HFFc6 (cell line): ENCODE data around the gene TEKTIP1. TPM values are rescaled to one million over a fixed set of nuclear protein-coding genes. Genes with fewer than 3 reads are reported as not detected.

ENCODE experiments used
- DNase-seq: peaks from one replicate; pipeline ENCODE4 v3.0.0-alpha.2; 2018
- H3K27ac Mint-ChIP-seq: 2 replicates; pipeline ENCODE4 v1.8.0; 2020; ENCODE audit warnings: mild to moderate bottlenecking, mixed read lengths
- H3K27me3 Mint-ChIP-seq: 2 replicates; pipeline ENCODE4 v1.8.0; 2021; ENCODE audit warnings: mild to moderate bottlenecking, moderate library complexity, mixed read lengths; ENCODE audit not compliant: insufficient read depth
- H3K36me3 Mint-ChIP-seq: 2 replicates; pipeline ENCODE4 v1.8.0; 2021; ENCODE audit warnings: low read depth, mixed read lengths
- H3K4me1 Mint-ChIP-seq: 2 replicates; pipeline ENCODE4 v1.8.0; 2020; ENCODE audit warnings: low read depth, mixed read lengths
- H3K4me3 Mint-ChIP-seq: 2 replicates; pipeline ENCODE4 v1.8.0; 2020; ENCODE audit warnings: mild to moderate bottlenecking, moderate library complexity, mixed read lengths
- H3K9me3 Mint-ChIP-seq: 2 replicates; pipeline ENCODE4 v1.8.0; 2020; ENCODE audit warnings: mild to moderate bottlenecking, mixed read lengths
- total RNA-seq, 6 experiments: library from RNA; stranded (reverse); fragmentation: NEBNext Ultra II Directional; extraction: Animal tissue kit (Norgen Biotek cat#: 25700); gene quantifications; 2 replicates in 1 of 6; 3 replicates in 5 of 6; pipeline ENCODE4 v1.2.3, GENCODE V29; 2021
- TF ChIP-seq, protein P1 (sequence below): fragments of 200-600 bp; sonication (generic); IDR thresholded peaks from 2 replicates; pipeline ENCODE4 v1.5.0; 2021; ENCODE audit warnings: antibody characterized with exemption, mild to moderate bottlenecking

Gene TEKTIP1
- total RNA-seq, 6 experiments from 2014 or later = 0.25 to 0.51 (median 0.46) TPM; not detected in 1

- Mint-ChIP-seq H3K36me3 (peaks cover 15% of the 10 kb centered on the region), H3K9me3 (no peaks in the 10 kb centered on the region), H3K4me1 (peaks cover 8% of the 10 kb centered on the region), H3K4me3 (no peak overlapping the region), H3K27ac (no peak overlapping the region), H3K27me3 (no peaks in the 10 kb centered on the region)
- TF ChIP-seq, protein P1, sequence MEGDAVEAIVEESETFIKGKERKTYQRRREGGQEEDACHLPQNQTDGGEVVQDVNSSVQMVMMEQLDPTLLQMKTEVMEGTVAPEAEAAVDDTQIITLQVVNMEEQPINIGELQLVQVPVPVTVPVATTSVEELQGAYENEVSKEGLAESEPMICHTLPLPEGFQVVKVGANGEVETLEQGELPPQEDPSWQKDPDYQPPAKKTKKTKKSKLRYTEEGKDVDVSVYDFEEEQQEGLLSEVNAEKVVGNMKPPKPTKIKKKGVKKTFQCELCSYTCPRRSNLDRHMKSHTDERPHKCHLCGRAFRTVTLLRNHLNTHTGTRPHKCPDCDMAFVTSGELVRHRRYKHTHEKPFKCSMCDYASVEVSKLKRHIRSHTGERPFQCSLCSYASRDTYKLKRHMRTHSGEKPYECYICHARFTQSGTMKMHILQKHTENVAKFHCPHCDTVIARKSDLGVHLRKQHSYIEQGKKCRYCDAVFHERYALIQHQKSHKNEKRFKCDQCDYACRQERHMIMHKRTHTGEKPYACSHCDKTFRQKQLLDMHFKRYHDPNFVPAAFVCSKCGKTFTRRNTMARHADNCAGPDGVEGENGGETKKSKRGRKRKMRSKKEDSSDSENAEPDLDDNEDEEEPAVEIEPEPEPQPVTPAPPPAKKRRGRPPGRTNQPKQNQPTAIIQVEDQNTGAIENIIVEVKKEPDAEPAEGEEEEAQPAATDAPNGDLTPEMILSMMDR = no peak
- no peak for DNase-seq
Observed at GRCh38 chr19:3494051-3494450, 44.9 kb upstream of the TEKTIP1 start.

DNA sequence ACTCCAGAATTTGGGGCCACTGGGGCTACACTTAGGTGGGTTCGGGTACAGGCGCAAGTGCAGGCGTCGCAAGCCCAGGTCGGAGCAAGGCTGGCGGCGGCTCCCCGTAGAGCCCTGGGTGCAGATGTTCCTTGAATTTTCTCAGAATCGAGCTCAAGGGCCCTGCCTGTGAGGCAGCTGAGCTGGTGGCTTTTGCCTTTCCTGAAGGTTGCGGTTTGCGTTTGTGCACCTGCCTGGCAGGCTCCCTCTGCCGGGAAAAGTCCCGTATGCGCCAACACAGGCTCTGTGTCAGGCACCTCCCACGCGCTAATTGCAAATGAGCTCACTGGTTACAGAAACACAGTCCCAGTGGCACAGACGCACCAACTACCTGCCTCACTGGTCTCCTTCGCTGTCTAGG is 44.4 kb upstream of the TEKTIP1 start:
- H3K27ac Mint-ChIP-seq = no peak overlapping the region
- no peak overlapping the region for H3K4me3 Mint-ChIP-seq
- no peaks in the 10 kb centered on the region for H3K27me3 Mint-ChIP-seq
- no peaks in the 10 kb centered on the region for H3K9me3 Mint-ChIP-seq
- TF ChIP-seq, protein P1 = no peak
- peaks cover 15% of the 10 kb centered on the region for H3K36me3 Mint-ChIP-seq
- H3K4me1 Mint-ChIP-seq = peaks cover 12% of the 10 kb centered on the region
- DNase-seq = no peak

DNA sequence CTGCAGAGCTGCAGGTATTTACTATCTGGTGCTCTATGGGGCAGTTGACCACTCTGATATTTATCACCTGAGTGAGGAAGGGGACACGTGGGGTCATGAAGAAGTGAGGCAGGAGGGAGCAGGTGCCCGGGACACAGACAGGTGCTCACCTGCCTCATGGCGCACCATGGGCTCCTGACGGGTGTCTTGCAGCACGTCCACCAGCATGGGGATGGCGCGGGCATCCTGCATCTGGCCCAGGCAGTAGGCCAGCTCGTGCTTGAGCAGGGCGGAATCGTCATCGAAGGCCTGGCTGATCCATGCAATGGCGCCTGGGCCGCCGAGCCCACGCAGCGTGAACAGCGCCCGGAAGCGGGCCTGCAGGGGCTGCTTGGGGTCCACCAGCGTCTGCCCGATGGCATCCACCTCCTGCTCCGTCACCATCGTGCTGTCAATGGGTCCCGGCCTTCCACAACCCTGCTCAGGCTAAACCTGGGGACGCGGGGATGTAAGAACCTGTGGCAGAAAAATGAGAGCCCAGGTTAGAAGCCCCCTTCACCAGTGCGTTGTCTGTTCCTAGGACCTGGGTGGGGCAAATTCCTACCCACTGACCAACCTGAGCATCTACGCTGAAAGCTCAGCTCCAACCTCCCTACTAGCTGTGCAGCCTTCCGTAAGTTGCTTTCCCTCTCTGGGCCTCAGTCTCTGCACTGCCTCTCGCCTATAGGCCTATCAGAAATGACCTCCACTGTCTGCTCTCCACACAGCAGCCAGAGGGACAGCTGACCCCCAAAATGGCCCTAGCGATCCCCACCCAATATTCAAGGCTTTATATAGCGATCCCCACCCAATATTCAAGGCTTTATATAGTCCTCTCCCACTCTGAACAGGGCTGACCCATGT is 42.3 kb upstream of the TEKTIP1 start:
- Mint-ChIP-seq H3K27ac (no peak overlapping the region), H3K4me3 (no peak overlapping the region), H3K4me1 (peaks cover 18% of the 10 kb centered on the region), H3K9me3 (no peaks in the 10 kb centered on the region), H3K36me3 (peaks cover 15% of the 10 kb centered on the region), H3K27me3 (no peaks in the 10 kb centered on the region)
- no peak for DNase-seq
- TF ChIP-seq, protein P1 = no peak

DNA sequence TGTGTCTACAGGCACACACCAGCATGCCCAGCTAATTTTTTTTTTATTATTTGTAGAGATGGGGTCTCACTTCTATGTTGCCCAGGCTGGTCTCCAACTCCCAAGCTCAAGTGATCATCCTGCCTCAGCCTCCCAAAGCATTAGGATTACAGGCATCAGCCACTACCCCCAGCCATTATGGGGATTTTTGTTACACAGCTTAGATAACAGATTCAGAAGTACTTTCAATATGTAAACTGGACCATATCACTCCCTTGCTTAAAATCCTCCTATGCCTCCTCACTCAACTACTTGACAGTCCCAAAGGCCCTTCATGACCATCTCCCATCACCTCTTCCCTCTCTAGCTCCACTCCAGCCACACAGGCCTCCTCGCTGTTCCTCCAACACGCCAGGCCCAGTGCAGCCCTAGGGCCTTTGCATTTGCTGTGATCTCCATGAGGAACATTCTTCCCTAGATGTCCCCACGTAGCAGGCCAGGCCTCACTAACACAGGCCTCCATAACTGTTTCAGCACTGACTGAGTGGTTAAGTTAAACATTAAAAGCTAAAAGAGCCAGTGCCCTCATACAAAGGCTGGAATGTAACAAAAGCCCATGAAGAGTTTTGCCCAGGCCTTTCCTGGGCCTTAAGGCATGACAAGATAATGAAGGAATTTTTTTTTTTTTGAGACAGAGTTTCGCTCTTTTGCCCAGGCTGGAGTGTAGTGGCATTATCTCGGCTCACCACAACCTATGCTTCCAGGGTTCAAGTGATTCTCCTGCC is 41.0 kb upstream of the TEKTIP1 start:
- DNase-seq = no peak
- no peak overlapping the region for H3K27ac Mint-ChIP-seq
- no peak overlapping the region for H3K4me3 Mint-ChIP-seq
- TF ChIP-seq, protein P1 = no peak
- peaks cover 15% of the 10 kb centered on the region for H3K36me3 Mint-ChIP-seq
- H3K27me3 Mint-ChIP-seq = no peaks in the 10 kb centered on the region
- H3K4me1 Mint-ChIP-seq = peaks cover 18% of the 10 kb centered on the region
- H3K9me3 Mint-ChIP-seq = no peaks in the 10 kb centered on the region

GRCh38 chr19:3499738-3500428 is 39.1 kb upstream of the TEKTIP1 start:
- Mint-ChIP-seq H3K36me3 (peaks cover 15% of the 10 kb centered on the region), H3K4me1 (peaks cover 22% of the 10 kb centered on the region), H3K9me3 (no peaks in the 10 kb centered on the region), H3K27ac (peak overlapping the region; percentile 99), H3K27me3 (no peaks in the 10 kb centered on the region; the same call in 1 of the 2 replicates), H3K4me3 (peak overlapping the region; percentile 95)
- TF ChIP-seq, protein P1 = no peak
- no peak for DNase-seq
